WERI-Rb-1 (cell line): ENCODE data around the gene C2CD4B.

Experiments
- DNase-seq: peaks from one replicate; pipeline ENCODE4 v3.0.0-alpha.2; 2020
- H3K27ac ChIP-seq: fragments of 250-450 bp; sonication (Bioruptor Pico); 2 replicates; pipeline ENCODE4 v1.5.1; 2020; ENCODE audit warnings: mild to moderate bottlenecking, moderate library complexity
- H3K27me3 ChIP-seq: fragments of 250-450 bp; sonication (Bioruptor Pico); 2 replicates; pipeline ENCODE4 v1.5.1; 2021; ENCODE audit warnings: mild to moderate bottlenecking, low read depth, moderate library complexity; ENCODE audit not compliant: insufficient read depth, severe bottlenecking
- H3K36me3 ChIP-seq: fragments of 250-450 bp; sonication (Bioruptor Pico); 2 replicates; pipeline ENCODE4 v1.5.1; 2020; ENCODE audit warnings: mild to moderate bottlenecking, moderate library complexity
- H3K4me3 ChIP-seq: 2 replicates; pipeline ENCODE4 v1.5.1; 2011; ENCODE audit warnings: low read depth, mild to moderate bottlenecking, control low read depth, low read length
- H3K9me3 ChIP-seq: fragments of 250-450 bp; sonication (Bioruptor Pico); 2 replicates; pipeline ENCODE4 v1.5.1; 2021; ENCODE audit warnings: mild to moderate bottlenecking, moderate library complexity; ENCODE audit not compliant: severe bottlenecking
- CTCF ChIP-seq: IDR thresholded peaks from 2 replicates; pipeline ENCODE4 v1.5.1; 2011; ENCODE audit warnings: low read depth, mild to moderate bottlenecking, control low read depth, inconsistent platforms, low read length

C2CD4B gene

GRCh38 chr15:62164396-62165103 is 535 bp downstream of the C2CD4B start:
- no peaks in the 10 kb centered on the region for H3K9me3 ChIP-seq
- DNase-seq, result peak; percentile 55
- peaks cover 7% of the 10 kb centered on the region for H3K27me3 ChIP-seq
- no peaks in the 10 kb centered on the region for H3K36me3 ChIP-seq
- no peak overlapping the region for H3K27ac ChIP-seq
- H3K4me3 ChIP-seq, result peak overlapping the region; percentile 59
- peak; percentile 6; the same call in 1 of the 2 replicates for TF ChIP-seq CTCF

GRCh38 chr15:62164014-62164395 is 1.1 kb downstream of the C2CD4B start:
- H3K4me3 ChIP-seq, result peak overlapping the region; percentile 59

GRCh38 chr15:62163397-62164013 is 1.6 kb downstream of the C2CD4B start:
- H3K36me3 ChIP-seq, result no peaks in the 10 kb centered on the region
- peak overlapping the region; percentile 59 for H3K4me3 ChIP-seq
- DNase-seq, result no peak
- no peak for TF ChIP-seq CTCF
- peaks cover 7% of the 10 kb centered on the region for H3K27me3 ChIP-seq
- H3K9me3 ChIP-seq, result no peaks in the 10 kb centered on the region
- no peak overlapping the region for H3K27ac ChIP-seq

More at GRCh38 chr15:62164014-62164395, 1.1 kb downstream of the C2CD4B start:
- Histone ChIP-seq H3K27me3 (peaks cover 7% of the 10 kb centered on the region), H3K36me3 (no peaks in the 10 kb centered on the region), H3K27ac (no peak overlapping the region), H3K9me3 (no peaks in the 10 kb centered on the region)
- TF ChIP-seq CTCF, result no peak
- DNase-seq, result peak; percentile 44

GRCh38 chr15:62153228-62153627 is 11.9 kb downstream of the C2CD4B start:
- no peak overlapping the region for H3K27ac ChIP-seq
- no peaks in the 10 kb centered on the region for H3K9me3 ChIP-seq
- no peaks in the 10 kb centered on the region for H3K36me3 ChIP-seq
- DNase-seq, result no peak
- no peak overlapping the region for H3K4me3 ChIP-seq
- no peaks in the 10 kb centered on the region for H3K27me3 ChIP-seq
- no peak for TF ChIP-seq CTCF

GRCh38 chr15:62150445-62150844 is 14.6 kb downstream of the C2CD4B start:
- TF ChIP-seq CTCF, result no peak
- Histone ChIP-seq H3K27ac (no peak overlapping the region), H3K9me3 (no peaks in the 10 kb centered on the region), H3K36me3 (no peaks in the 10 kb centered on the region), H3K4me3 (no peak overlapping the region), H3K27me3 (no peaks in the 10 kb centered on the region)
- no peak for DNase-seq
